LNCaP clone FGC (cell line): Measurements from ENCODE around the gene DGKE.

Source experiments
- DNase-seq: peaks from one replicate; pipeline ENCODE4 v3.0.0-alpha.2; 2011; ENCODE audit warnings: low read depth
- H3K4me3 ChIP-seq: 2 replicates; pipeline ENCODE4 v1.5.1; 2011; ENCODE audit warnings: mild to moderate bottlenecking, low read depth, low read length, control low read depth
- TF ChIP-seq, protein P1 (sequence below): IDR thresholded peaks from 2 replicates; pipeline ENCODE4 v1.5.1; 2012; ENCODE audit warnings: mild to moderate bottlenecking; ENCODE audit not compliant: control insufficient read depth, insufficient read depth; ENCODE audit errors: extremely low read depth

DGKE gene

DNA sequence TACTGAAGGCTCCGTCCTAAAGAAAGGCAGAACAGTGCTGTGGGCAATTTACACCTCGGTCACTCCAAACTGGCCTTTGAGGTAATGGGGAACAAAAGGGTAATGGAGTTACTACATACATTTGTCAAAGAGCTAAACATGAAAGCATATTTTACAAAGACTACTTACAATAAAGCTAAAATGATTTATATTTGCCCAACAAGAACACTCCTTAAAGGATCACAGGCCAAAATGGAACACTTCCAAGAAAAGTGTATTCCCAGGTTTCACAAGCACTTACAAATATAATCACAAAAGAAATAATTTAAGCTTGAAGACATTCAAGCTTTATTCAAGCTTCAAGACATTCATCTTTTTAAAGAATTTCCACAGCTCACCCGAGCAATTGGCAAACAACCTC, 29.5 kb upstream of the DGKE start:
- DNase-seq = peak; percentile 85
- H3K4me3 ChIP-seq = no peak overlapping the region
- TF ChIP-seq, protein P1, sequence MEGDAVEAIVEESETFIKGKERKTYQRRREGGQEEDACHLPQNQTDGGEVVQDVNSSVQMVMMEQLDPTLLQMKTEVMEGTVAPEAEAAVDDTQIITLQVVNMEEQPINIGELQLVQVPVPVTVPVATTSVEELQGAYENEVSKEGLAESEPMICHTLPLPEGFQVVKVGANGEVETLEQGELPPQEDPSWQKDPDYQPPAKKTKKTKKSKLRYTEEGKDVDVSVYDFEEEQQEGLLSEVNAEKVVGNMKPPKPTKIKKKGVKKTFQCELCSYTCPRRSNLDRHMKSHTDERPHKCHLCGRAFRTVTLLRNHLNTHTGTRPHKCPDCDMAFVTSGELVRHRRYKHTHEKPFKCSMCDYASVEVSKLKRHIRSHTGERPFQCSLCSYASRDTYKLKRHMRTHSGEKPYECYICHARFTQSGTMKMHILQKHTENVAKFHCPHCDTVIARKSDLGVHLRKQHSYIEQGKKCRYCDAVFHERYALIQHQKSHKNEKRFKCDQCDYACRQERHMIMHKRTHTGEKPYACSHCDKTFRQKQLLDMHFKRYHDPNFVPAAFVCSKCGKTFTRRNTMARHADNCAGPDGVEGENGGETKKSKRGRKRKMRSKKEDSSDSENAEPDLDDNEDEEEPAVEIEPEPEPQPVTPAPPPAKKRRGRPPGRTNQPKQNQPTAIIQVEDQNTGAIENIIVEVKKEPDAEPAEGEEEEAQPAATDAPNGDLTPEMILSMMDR = no peak

DNA sequence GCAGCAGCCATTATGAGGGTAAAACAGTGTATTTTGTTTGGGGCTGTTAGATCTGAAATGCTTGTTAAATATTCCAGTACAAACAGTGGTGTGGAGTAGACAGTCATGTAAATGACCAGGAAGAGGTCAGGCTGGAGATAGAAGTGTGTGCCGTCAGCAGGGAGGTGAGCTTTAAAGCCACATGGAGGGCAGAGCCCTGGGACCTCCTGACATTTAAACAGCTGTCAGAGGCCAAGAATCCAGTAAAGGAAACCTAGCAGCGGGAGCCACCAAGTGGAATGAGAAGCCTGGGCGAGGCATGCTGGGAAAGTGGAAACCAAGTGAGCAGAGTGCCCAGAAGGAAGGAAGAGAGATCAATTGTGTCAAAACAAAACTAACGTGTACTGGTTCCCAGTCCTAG, 27.0 kb upstream of the DGKE start:
- TF ChIP-seq, protein P1 = no peak
- no peak for DNase-seq
- H3K4me3 ChIP-seq = no peak overlapping the region

DNA sequence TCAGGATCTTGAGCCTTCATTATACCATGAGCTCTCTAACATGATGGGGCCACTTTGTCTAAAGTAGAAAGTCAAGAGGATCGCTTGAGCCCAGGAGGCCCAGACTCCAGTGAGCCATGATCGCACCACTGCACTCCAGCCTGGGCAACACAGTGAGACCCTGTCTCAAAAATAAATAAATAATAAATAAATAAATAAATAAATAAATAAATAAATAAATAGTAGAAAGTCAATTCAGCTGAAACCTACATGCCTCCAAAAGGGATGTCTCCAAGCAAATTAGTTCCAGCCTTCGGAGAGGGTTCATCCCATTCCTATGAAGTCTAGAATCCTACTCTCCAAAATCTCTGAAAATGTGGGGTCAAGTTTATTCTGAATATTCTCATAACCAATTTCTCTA, 26.2 kb upstream of the DGKE start:
- no peak overlapping the region for H3K4me3 ChIP-seq
- TF ChIP-seq, protein P1 = no peak
- DNase-seq = no peak

DNA sequence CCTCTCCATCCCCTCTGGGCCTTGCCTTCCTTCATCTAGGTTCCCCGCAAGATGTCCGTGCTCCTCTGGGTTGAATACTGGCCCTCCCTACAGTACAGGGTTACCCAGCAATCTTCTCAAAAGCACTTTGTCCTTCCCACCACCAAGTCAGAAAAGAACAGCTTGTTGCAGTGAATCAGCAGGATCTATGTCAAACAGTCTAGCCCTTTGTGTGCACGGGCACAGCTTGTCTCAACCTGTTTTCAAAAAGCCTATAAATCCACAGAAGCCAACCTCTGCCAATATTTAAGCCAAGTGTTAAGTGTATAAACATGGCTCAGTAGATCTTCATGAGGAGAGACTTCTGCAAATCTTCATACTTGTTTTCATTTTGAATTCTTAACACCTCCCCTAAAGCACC, 25.4 kb upstream of the DGKE start:
- peak; percentile 91 for DNase-seq
- no peak overlapping the region for H3K4me3 ChIP-seq
- TF ChIP-seq, protein P1 = no peak

DNA sequence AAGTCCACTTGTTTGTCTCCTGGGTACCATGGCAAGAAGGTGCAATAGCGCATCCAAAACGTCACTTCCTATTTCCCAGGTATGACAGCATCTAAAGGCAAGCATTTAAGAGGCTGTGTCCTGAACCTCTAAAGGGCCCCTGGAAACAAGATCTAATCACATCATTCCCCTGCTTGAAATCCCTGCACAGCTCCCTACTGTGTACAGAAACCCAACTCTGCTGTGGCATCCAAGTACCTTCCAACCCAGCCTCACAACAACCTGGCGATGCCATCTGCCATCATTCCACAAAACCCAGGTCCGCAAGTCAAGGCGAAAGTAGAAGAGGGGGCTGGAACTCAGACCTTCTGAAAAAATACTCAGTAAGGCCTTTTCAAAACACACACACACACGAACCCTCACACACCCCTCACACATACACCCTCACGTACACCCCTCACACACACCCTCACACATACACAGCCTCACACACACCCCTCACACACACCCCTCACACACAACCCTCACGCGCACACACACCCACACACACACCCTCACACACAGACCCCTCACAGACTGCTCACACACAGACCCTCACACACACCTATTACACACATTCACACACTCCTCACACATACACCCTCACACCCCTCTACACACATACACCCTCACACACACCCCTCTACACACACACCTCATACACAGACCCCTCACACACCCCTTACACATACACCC, 24.7 kb upstream of the DGKE start:
- TF ChIP-seq, protein P1 = no peak
- DNase-seq = no peak
- no peak overlapping the region for H3K4me3 ChIP-seq

DNA sequence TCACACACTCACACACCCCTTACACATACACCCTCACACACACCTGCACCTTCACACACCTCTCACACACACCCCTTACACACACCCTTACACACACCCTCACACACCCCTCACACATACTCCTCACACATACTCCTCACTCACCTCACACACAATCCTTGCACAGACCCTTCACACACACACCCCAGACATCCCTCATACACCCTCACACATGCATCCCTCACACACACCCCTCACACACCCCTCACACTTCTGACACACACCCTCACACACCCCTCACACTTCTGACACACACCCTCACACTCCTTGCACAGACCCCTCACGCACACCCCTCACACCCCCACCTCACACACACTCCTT, 24.2 kb upstream of the DGKE start:
- no peak for DNase-seq
- TF ChIP-seq, protein P1 = no peak
- no peak overlapping the region for H3K4me3 ChIP-seq

DNA sequence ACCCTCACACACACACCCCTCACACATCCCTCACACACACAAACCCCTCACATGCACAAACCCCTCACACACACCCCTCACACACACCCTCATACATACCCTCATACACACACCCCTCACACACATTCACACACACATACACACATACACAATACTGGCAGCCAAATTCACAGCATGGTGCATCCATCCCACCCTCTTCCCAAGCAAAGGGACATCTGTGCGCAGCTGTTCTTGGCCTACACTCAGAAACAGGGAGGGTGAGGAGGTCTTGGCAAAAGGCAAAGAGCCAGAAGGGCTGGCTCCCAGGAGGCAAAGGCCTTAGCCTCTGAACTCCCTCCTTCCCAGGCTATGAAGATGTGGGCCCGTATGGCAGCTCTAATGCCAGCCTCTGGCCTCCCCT, 23.6 kb upstream of the DGKE start:
- no peak overlapping the region for H3K4me3 ChIP-seq
- TF ChIP-seq, protein P1 = no peak
- no peak for DNase-seq
